HepG2 (cell line): Measurements from ENCODE around the gene MICAL3. TPM values are rescaled to one million over a fixed set of nuclear protein-coding genes. Genes with fewer than 3 reads are reported as not detected.

Experiments used
- ATAC-seq: fragments of 200-7000 bp; cut with Tn5 transposase; 3 replicates; pipeline ENCODE4 v1.9.1; 2020; ENCODE audit warnings: mild to moderate bottlenecking, moderate library complexity
- BruUV-seq: library from RNA; stranded (reverse); fragments of 400-500 nt; replicated peaks from 2 replicates; lab custom pipeline; 2021; lab: Mats Ljungman, UMichigan
- CTCF ChIA-PET: fragments of 300-600 bp; formaldehyde crosslinking; extraction: SDS; loops from one replicate; lab custom pipeline; 2021; ENCODE audit warnings: low total read pairs, inconsistent platforms, low intra/inter-chr PET ratio; lab: Yijun Ruan, JAX
- POLR2A ChIA-PET: fragments of 350-600 bp; sonication (Branson Sonifier 250); formaldehyde crosslinking; loops from one replicate; lab custom pipeline; 2020; ENCODE audit warnings: antibody characterized with exemption, inconsistent platforms; lab: Yijun Ruan, JAX
- DNase-seq: peaks from one replicate; pipeline ENCODE4 v3.0.0-alpha.2; 2015; ENCODE audit warnings: low spot score
- FAIRE-seq: peaks from 3 replicates; lab custom pipeline; 2011; peaks lifted over from hg19 to GRCh38; lab: Jason Lieb, UNC
- H2AFZ ChIP-seq: one replicate; pipeline ENCODE4 v1.6.1; 2011; ENCODE audit warnings: low read length, inconsistent platforms
- H3K27ac ChIP-seq: fragments of 300-600 bp; 3 replicates; pipeline ENCODE4 v1.8.0; 2011; ENCODE audit warnings: mixed run types, mild to moderate bottlenecking, mixed read lengths, low read length, inconsistent platforms; ENCODE audit not compliant: insufficient read depth; ENCODE audit errors: extremely low read length
- H3K27me3 ChIP-seq, 2 experiments: fragments of 200-600 bp in 1 of 2; 2 replicates in 1 of 2; 3 replicates in 1 of 2; pipeline versions ENCODE4 v1.6.0 to v1.8.0; 2011; ENCODE audit warnings: low read length in 2 of 2, mild to moderate bottlenecking in 2 of 2, moderate library complexity in 2 of 2, inconsistent platforms in 1 of 2; ENCODE audit not compliant: insufficient read depth in 2 of 2, control insufficient read depth in 1 of 2
- H3K36me3 ChIP-seq, 2 experiments: fragments of 200-600 bp in 1 of 2; replicated peaks in 1 of 2; 2 replicates in 1 of 2; 3 replicates in 1 of 2; pipeline versions ENCODE4 v1.5.1 to v1.8.0; 2011; ENCODE audit warnings: low read length in 2 of 2, inconsistent platforms in 1 of 2; ENCODE audit not compliant: insufficient read depth in 2 of 2, control insufficient read depth in 1 of 2
- H3K4me1 ChIP-seq: 2 replicates; pipeline ENCODE4 v1.5.1; 2012; ENCODE audit warnings: low read length, inconsistent platforms; ENCODE audit not compliant: insufficient read depth
- H3K4me2 ChIP-seq: 2 replicates; pipeline ENCODE4 v1.6.0; 2011; ENCODE audit warnings: low read depth, low read length, inconsistent platforms
- H3K4me3 ChIP-seq, 3 experiments: fragments of 200-600 bp in 1 of 3; sonication (generic), shearing (Covaris generic) in 1 of 3; replicated peaks in 1 of 3; 2 replicates each; pipeline ENCODE4 v1.5.1; 2011 to 2016; ENCODE audit warnings: low read length in 3 of 3, inconsistent platforms in 2 of 3, low read depth in 2 of 3, mild to moderate bottlenecking in 2 of 3, control low read depth in 1 of 3, mixed read lengths in 1 of 3; ENCODE audit not compliant: insufficient read depth in 1 of 3
- H3K79me2 ChIP-seq: one replicate; pipeline ENCODE4 v1.6.1; 2011; ENCODE audit warnings: low read length, inconsistent platforms; ENCODE audit not compliant: insufficient read depth
- H3K9ac ChIP-seq: 2 replicates; pipeline ENCODE4 v1.6.0; 2011; ENCODE audit warnings: mild to moderate bottlenecking, low read depth, low read length, inconsistent platforms; ENCODE audit not compliant: insufficient read depth
- H3K9me3 ChIP-seq: 2 replicates; pipeline ENCODE4 v1.5.1; 2012; ENCODE audit warnings: mild to moderate bottlenecking, low read length
- H4K20me1 ChIP-seq: 2 replicates; pipeline ENCODE4 v1.6.0; 2011; ENCODE audit warnings: inconsistent platforms, mild to moderate bottlenecking, low read length, moderate library complexity; ENCODE audit not compliant: insufficient read depth
- ARHGAP35 ChIP-seq: sonication (generic); formaldehyde crosslinking; IDR thresholded peaks from 2 replicates; pipeline ENCODE4 v1.9.0; 2022; ENCODE audit warnings: mild to moderate bottlenecking, inconsistent platforms, moderate library complexity, missing genetic modification reagents, borderline replicate concordance
- FOXA1 ChIP-seq, 2 experiments: fragments of 450-650 bp in 1 of 2; sonication (generic) in 1 of 2; formaldehyde crosslinking in 1 of 2; IDR thresholded peaks; 2 replicates each; pipeline versions ENCODE4 v1.4.0 to v1.6.1; 2016 to 2020; ENCODE audit warnings: missing genetic modification reagents in 1 of 2
- FOXP1 ChIP-seq, 2 experiments: fragments of 450-650 bp in 1 of 2; IDR thresholded peaks; 2 replicates each; pipeline ENCODE4 v1.6.1; 2017 to 2018; ENCODE audit warnings: antibody characterized with exemption in 1 of 2
- GMEB2 ChIP-seq: IDR thresholded peaks from 2 replicates; pipeline ENCODE4 v1.6.1; 2016; ENCODE audit warnings: missing biosample characterization, missing genetic modification reagents, low read depth
- HOXA3 ChIP-seq: sonication (generic); formaldehyde crosslinking; IDR thresholded peaks from 2 replicates; pipeline ENCODE4 v1.5.0; 2020; ENCODE audit warnings: missing genetic modification reagents
- MLXIP ChIP-seq: sonication (generic); formaldehyde crosslinking; IDR thresholded peaks from 2 replicates; pipeline ENCODE4 v1.9.0; 2021; ENCODE audit warnings: missing genetic modification reagents, borderline replicate concordance
- PATZ1 ChIP-seq: sonication (generic); formaldehyde crosslinking; IDR thresholded peaks from 2 replicates; pipeline ENCODE4 v1.4.0; 2020; ENCODE audit warnings: missing genetic modification reagents
- RFXAP ChIP-seq: sonication (generic); formaldehyde crosslinking; IDR thresholded peaks from 2 replicates; pipeline ENCODE4 v1.4.0; 2020; ENCODE audit warnings: missing genetic modification reagents, borderline replicate concordance
- SIN3B ChIP-seq: fragments of 150-350 bp; IDR thresholded peaks from 2 replicates; pipeline ENCODE4 v1.6.1; 2014; ENCODE audit warnings: low read length
- SIX4 ChIP-seq: sonication (generic); formaldehyde crosslinking; IDR thresholded peaks from 2 replicates; pipeline ENCODE4 v1.4.0; 2020; ENCODE audit warnings: missing genetic modification reagents
- SRSF4 ChIP-seq: fragments of 200-400 bp; formaldehyde crosslinking; IDR thresholded peaks from one replicate; pipeline ENCODE4 v1.6.1; 2018; ENCODE audit warnings: mild to moderate bottlenecking, low read depth, low read length, moderate library complexity; ENCODE audit not compliant: poor library complexity, severe bottlenecking
- ZKSCAN8 ChIP-seq: IDR thresholded peaks from 2 replicates; pipeline ENCODE4 v1.6.1; 2016; ENCODE audit warnings: borderline replicate concordance, missing genetic modification reagents, missing compliant biosample characterization
- ZNF550 ChIP-seq: sonication (generic); formaldehyde crosslinking; IDR thresholded peaks from 2 replicates; pipeline ENCODE4 v1.4.0; 2020; ENCODE audit warnings: mild to moderate bottlenecking, missing genetic modification reagents, borderline replicate concordance
- ZNF747 ChIP-seq: sonication (generic); formaldehyde crosslinking; IDR thresholded peaks from 2 replicates; pipeline ENCODE4 v1.8.1; 2023; ENCODE audit warnings: missing genetic modification reagents, mild to moderate bottlenecking, borderline replicate concordance
- WGBS: methylation state at CpG from one replicate; pipeline ENCODE4 v1.1.6; 2017; ENCODE audit warnings: low lambda C conversion rate; 5-methylcytosine and 5-hydroxymethylcytosine counted together
- in situ Hi-C: cut with HindIII; loops from 2 replicates; pipeline ENCODE4 v1.10.0; 2017; ENCODE audit warnings: low pct_unique_long_range_greater_than_20kb; ENCODE audit not compliant: extremely low pct_ligation_motif_present
- intact Hi-C: fragments of 100-400 bp; cut with micrococcal nuclease; formaldehyde crosslinking; loops from one replicate; pipeline ENCODE4 v1.10.0; 2022; ENCODE audit not compliant: unreplicated experiment
- polyA plus RNA-seq, 8 experiments: library from polyadenylated mRNA; depleted of rRNA in 3 of 8; stranded (reverse) in 7 of 8; unstranded in 1 of 8; fragments of >200 nt; fragmentation: Illumina TruSeq in 4 of 8; extraction: Trizol in 4 of 8; gene quantifications; 2 replicates each; pipeline versions ENCODE4 v1.2.1 to v1.2.3, GENCODE V29; 2011 to 2016; ENCODE audit warnings: low read depth in 4 of 8, missing spikeins in 1 of 8, mixed read lengths in 1 of 8; ENCODE audit not compliant: insufficient read depth in 1 of 8
- total RNA-seq, 5 experiments: library from RNA; depleted of rRNA; stranded (reverse); fragments of >200 nt; fragmentation: Illumina TruSeq; extraction: Trizol; gene quantifications; 2 replicates each; pipeline ENCODE4 v1.2.3, GENCODE V29; 2016; ENCODE audit warnings: low read depth in 1 of 5

MICAL3 gene
- total and polyA plus RNA-seq, 2 of the 13 experiments (the other 11 are each of a cell fraction or from before 2014, with no cell fraction given), result 5.3 to 12.5 TPM

- TF ChIP-seq MLXIP (CRISPR knock-in tag) (no peak), FOXP1 (IDR thresholded peaks at IDR 0.05) (no peak), FOXP1 (CRISPR knock-in tag; IDR thresholded peaks at IDR 0.05) (no peak), ARHGAP35 (no peak), ZNF747 (CRISPR knock-in tag) (no peak), ZNF550 (CRISPR knock-in tag) (no peak), SRSF4 (no peak), SIX4 (CRISPR knock-in tag) (no peak)
Measured at GRCh38 chr22:17783773-17784480, 240.4 kb downstream of the MICAL3 start (continued).

- H3K36me3 ChIP-seq, result no peaks in the 10 kb centered on the region; a peak in 1 of 5 replicates
- no peaks in the 10 kb centered on the region for H3K79me2 ChIP-seq
- no peak overlapping the region for H3K9ac ChIP-seq
- no peaks in the 10 kb centered on the region for H3K9me3 ChIP-seq
- no peak overlapping the region for H2AFZ ChIP-seq
- H3K4me3 ChIP-seq, result no peak overlapping the region
- 66% methylated on average over 7 of the region's 9 CpGs for WGBS
- ATAC-seq (no peak), FAIRE-seq (no peak), DNase-seq (no peak)
- ChIA-PET POLR2A (no interaction called here), CTCF (no interaction called here)
- no peaks in the 10 kb centered on the region for H4K20me1 ChIP-seq
- H3K4me1 ChIP-seq, result peaks cover 79% of the 10 kb centered on the region
- H3K27ac ChIP-seq, result no peak overlapping the region
- H3K4me2 ChIP-seq, result no peak overlapping the region
- H3K27me3 ChIP-seq, result no peaks in the 10 kb centered on the region
- intact Hi-C loops (no loop called here), in situ Hi-C loops (loop anchor here (5.0 kb wide), 1 partner anchor 41 kb away; no protein-coding TSS in a partner anchor)
- no TSS peak for BruUV-seq
- TF ChIP-seq FOXA1 (IDR thresholded peaks at IDR 0.05) (no peak), FOXA1 (CRISPR knock-in tag; IDR thresholded peaks at IDR 0.05) (no peak), SIN3B (no peak), HOXA3 (no peak), ZKSCAN8 (CRISPR knock-in tag) (no peak), RFXAP (CRISPR knock-in tag) (no peak), PATZ1 (CRISPR knock-in tag) (no peak), GMEB2 (no peak)
Measured at GRCh38 chr22:17783312-17783711, 241.0 kb downstream of the MICAL3 start.
